Measurements from ENCODE around the gene CORT.

- TF ChIP-seq CTCF (IDR thresholded peaks at IDR 0.05) (peak; percentile 100), EZH2 (IDR thresholded peaks at IDR 0.05; ENCODE audit: borderline replicate concordance, insufficient read depth, low read depth, low read length, poor library complexity, severe bottlenecking) (no peak)
Observed at GRCh38 chr1:10494754-10495474, 45.1 kb downstream of the CORT start.

Measured in B cell (primary cell).